NCI-H2171 (cell line): ENCODE data around the gene RHEBL1.

Experiments used
- DNase-seq: peaks from one replicate; lab custom pipeline; 2025; lab: John Stamatoyannopoulos, UW

The RHEBL1 gene

GRCh38 chr12:49037111-49037946 lies 32.5 kb downstream of the RHEBL1 start:
- DNase-seq = no peak

- DNase-seq = no peak
These were observed 33.8 kb downstream of the RHEBL1 start for GRCh38 chr12:49036029-49036428.

- DNase-seq = no peak
These were observed 35.5 kb downstream of the RHEBL1 start for GRCh38 chr12:49034286-49034622.

- no peak for DNase-seq
These were observed 36.0 kb downstream of the RHEBL1 start for GRCh38 chr12:49033611-49034285.

GRCh38 chr12:49032679-49033447 lies 36.9 kb downstream of the RHEBL1 start:
- DNase-seq = no peak

- DNase-seq = no peak
These were observed 37.5 kb downstream of the RHEBL1 start for GRCh38 chr12:49032276-49032675.

- no peak for DNase-seq
These were observed 38.1 kb downstream of the RHEBL1 start for GRCh38 chr12:49031573-49032161.

GRCh38 chr12:49030714-49031572 lies 38.8 kb downstream of the RHEBL1 start:
- DNase-seq = no peak

- no peak for DNase-seq
These were observed 39.7 kb downstream of the RHEBL1 start for GRCh38 chr12:49030119-49030518.

GRCh38 chr12:49028666-49029275 lies 41.0 kb downstream of the RHEBL1 start:
- DNase-seq = no peak

- DNase-seq = no peak
These were observed 41.8 kb downstream of the RHEBL1 start for GRCh38 chr12:49027846-49028555.

- DNase-seq = no peak
These were observed 42.9 kb downstream of the RHEBL1 start for GRCh38 chr12:49026678-49027480.

- no peak for DNase-seq
These were observed 43.7 kb downstream of the RHEBL1 start for GRCh38 chr12:49026101-49026500.

GRCh38 chr12:49025463-49025862 lies 44.3 kb downstream of the RHEBL1 start:
- DNase-seq = no peak

GRCh38 chr12:49024543-49024942 lies 45.2 kb downstream of the RHEBL1 start:
- DNase-seq = no peak

- no peak for DNase-seq
These were observed 46.0 kb downstream of the RHEBL1 start for GRCh38 chr12:49023812-49024211.

GRCh38 chr12:49022558-49023178 lies 47.1 kb downstream of the RHEBL1 start:
- no peak for DNase-seq

GRCh38 chr12:49021292-49021915 lies 48.4 kb downstream of the RHEBL1 start:
- DNase-seq = no peak

GRCh38 chr12:49020441-49020840 lies 49.3 kb downstream of the RHEBL1 start:
- no peak for DNase-seq
